HUES48 (cell line): ENCODE measurements around the gene FANCB.

Source experiments
- H3K27ac ChIP-seq: one replicate; pipeline ENCODE4 v1.7.0; 2013; ENCODE audit warnings: low read depth, low read length, inconsistent platforms
- H3K27me3 ChIP-seq: 2 replicates; pipeline ENCODE4 v1.6.1; 2013; ENCODE audit warnings: mild to moderate bottlenecking, low read length; ENCODE audit not compliant: control insufficient read depth, insufficient read depth
- H3K36me3 ChIP-seq: 2 replicates; pipeline ENCODE4 v1.6.1; 2013; ENCODE audit warnings: low read length; ENCODE audit not compliant: control insufficient read depth, insufficient read depth
- H3K4me1 ChIP-seq: 2 replicates; pipeline ENCODE4 v1.6.1; 2013; ENCODE audit warnings: mild to moderate bottlenecking, low read length; ENCODE audit not compliant: control insufficient read depth, insufficient read depth
- H3K4me3 ChIP-seq: 2 replicates; pipeline ENCODE4 v1.5.1; 2013; ENCODE audit warnings: mild to moderate bottlenecking, low read depth, low read length
- H3K9ac ChIP-seq: 2 replicates; pipeline ENCODE4 v1.6.1; 2013; ENCODE audit warnings: mild to moderate bottlenecking, low read depth, low read length, moderate library complexity
- H3K9me3 ChIP-seq: 2 replicates; pipeline ENCODE4 v1.6.1; 2013; ENCODE audit warnings: low read length; ENCODE audit not compliant: control insufficient read depth, insufficient read depth

The FANCB gene

GRCh38 chrX:14843666-14844065 is 29.2 kb downstream of the FANCB start:
- Histone ChIP-seq H3K4me1 (peaks cover 2% of the 10 kb centered on the region; the same call in 1 of the 2 replicates), H3K27me3 (no peaks in the 10 kb centered on the region), H3K36me3 (peaks cover 37% of the 10 kb centered on the region)

DNA sequence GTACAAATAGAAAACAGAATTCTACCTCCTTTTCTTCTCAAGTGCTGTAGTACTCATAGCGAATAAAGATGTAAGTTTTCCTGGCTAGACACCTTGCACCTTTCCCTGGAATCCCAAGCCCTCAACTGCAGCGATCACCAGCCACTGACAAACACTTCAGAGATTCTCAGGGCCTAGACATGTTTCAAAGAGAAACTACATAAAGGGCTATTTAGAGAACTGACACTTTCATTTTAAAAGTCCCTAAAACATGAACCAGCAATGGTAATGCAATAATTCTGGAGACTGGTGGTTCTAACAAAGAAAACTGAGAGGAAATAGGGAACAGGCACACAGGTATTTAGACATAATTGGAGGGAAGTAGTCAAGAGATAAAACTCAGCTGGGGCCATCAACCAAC is 35.7 kb downstream of the FANCB start:
- no peak overlapping the region for H3K27ac ChIP-seq
- H3K27me3 ChIP-seq = no peaks in the 10 kb centered on the region
- no peak overlapping the region for H3K9ac ChIP-seq
- no peaks in the 10 kb centered on the region for H3K9me3 ChIP-seq
- no peak overlapping the region for H3K4me3 ChIP-seq
- H3K4me1 ChIP-seq = no peaks in the 10 kb centered on the region; the same call in 1 of the 2 replicates
- H3K36me3 ChIP-seq = peaks cover 32% of the 10 kb centered on the region

More at GRCh38 chrX:14843666-14844065, 29.2 kb downstream of the FANCB start:
- no peaks in the 10 kb centered on the region for H3K9me3 ChIP-seq
- no peak overlapping the region for H3K9ac ChIP-seq
- no peak overlapping the region for H3K4me3 ChIP-seq
- no peak overlapping the region for H3K27ac ChIP-seq

- no peaks in the 10 kb centered on the region for H3K9me3 ChIP-seq
- H3K9ac ChIP-seq = no peak overlapping the region
- no peaks in the 10 kb centered on the region for H3K27me3 ChIP-seq
- no peak overlapping the region for H3K4me3 ChIP-seq
- H3K27ac ChIP-seq = no peak overlapping the region
- no peaks in the 10 kb centered on the region; the same call in 1 of the 2 replicates for H3K4me1 ChIP-seq
- peaks cover 14% of the 10 kb centered on the region for H3K36me3 ChIP-seq
These were observed 40.3 kb downstream of the FANCB start for GRCh38 chrX:14832586-14832985.

GRCh38 chrX:14832151-14832550 is 40.7 kb downstream of the FANCB start:
- no peak overlapping the region for H3K4me3 ChIP-seq
- H3K27ac ChIP-seq = no peak overlapping the region
- no peaks in the 10 kb centered on the region for H3K27me3 ChIP-seq
- no peaks in the 10 kb centered on the region for H3K9me3 ChIP-seq
- peaks cover 13% of the 10 kb centered on the region for H3K36me3 ChIP-seq
- H3K9ac ChIP-seq = no peak overlapping the region
- H3K4me1 ChIP-seq = no peaks in the 10 kb centered on the region; the same call in 1 of the 2 replicates

GRCh38 chrX:14829643-14830042 is 43.2 kb downstream of the FANCB start:
- H3K9ac ChIP-seq = no peak overlapping the region

DNA sequence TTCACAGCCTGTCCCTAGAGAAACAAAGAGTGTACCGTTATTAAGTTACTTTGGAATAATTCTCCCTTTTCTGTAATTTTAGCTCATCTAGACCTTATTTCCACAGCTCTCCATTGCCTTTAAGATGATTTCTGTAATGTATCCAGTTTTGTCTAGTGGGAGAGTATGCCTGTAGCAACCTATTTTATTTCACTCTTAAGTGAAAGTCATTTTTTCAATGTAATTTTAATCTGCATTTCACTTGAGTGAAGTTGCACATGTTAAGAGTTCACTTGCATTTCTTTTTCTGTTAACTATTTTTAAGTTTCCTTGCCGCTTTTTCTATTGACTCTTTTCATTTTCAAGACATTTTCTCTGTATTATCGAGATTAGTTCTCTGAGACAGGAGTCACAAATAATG is 46.5 kb downstream of the FANCB start:
- Histone ChIP-seq H3K4me1 (no peaks in the 10 kb centered on the region), H3K27me3 (no peaks in the 10 kb centered on the region), H3K27ac (no peak overlapping the region), H3K9me3 (no peaks in the 10 kb centered on the region), H3K36me3 (no peaks in the 10 kb centered on the region), H3K9ac (no peak overlapping the region), H3K4me3 (no peak overlapping the region)

More at GRCh38 chrX:14829643-14830042, 43.2 kb downstream of the FANCB start:
- H3K9me3 ChIP-seq = no peaks in the 10 kb centered on the region
- H3K4me1 ChIP-seq = no peaks in the 10 kb centered on the region; the same call in 1 of the 2 replicates
- no peak overlapping the region for H3K27ac ChIP-seq
- no peaks in the 10 kb centered on the region for H3K36me3 ChIP-seq
- H3K4me3 ChIP-seq = no peak overlapping the region
- no peaks in the 10 kb centered on the region for H3K27me3 ChIP-seq

DNA sequence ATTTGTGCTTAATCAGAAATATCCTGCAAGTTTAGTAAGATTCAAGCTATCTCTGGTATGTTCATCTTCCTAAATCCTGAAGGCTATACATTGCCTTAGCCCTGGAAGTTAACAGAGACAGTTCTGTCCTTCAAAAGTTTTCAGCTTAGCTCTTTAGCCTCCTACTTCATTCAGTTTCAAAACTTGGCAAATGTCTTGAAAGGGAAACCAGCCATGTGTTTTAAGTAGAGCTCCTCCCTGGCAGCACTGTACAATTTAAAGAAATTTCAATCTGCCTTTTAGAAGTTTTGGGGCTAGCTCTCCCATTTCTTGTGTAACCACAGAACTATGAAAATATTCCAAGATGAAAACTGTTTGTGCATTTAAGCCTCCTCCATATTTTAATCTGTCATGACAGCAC is 47.0 kb downstream of the FANCB start:
- Histone ChIP-seq H3K4me3 (no peak overlapping the region), H3K27me3 (no peaks in the 10 kb centered on the region), H3K9me3 (no peaks in the 10 kb centered on the region), H3K36me3 (no peaks in the 10 kb centered on the region), H3K9ac (no peak overlapping the region), H3K27ac (no peak overlapping the region), H3K4me1 (no peaks in the 10 kb centered on the region)

DNA sequence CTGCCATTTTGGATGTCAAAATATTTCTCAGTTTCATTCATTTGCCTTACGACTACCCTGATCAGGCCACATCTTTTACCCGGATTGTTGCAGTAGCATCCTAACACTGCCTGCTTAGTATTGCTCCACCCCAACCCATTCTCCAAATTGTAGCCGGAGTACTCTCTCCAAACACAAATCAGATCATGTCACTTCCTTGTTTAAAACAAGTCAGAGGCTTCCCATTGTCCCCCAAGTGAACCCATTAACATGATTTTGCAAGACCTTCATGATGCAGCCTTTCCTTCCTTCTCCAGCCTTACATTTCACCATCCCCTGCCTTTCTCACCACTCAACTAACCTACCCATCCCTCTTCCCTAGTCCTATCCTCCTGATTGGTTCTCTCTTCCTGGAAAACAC is 53.1 kb downstream of the FANCB start:
- Histone ChIP-seq H3K27ac (no peak overlapping the region), H3K27me3 (no peaks in the 10 kb centered on the region), H3K4me3 (no peak overlapping the region), H3K9me3 (no peaks in the 10 kb centered on the region), H3K36me3 (no peaks in the 10 kb centered on the region), H3K4me1 (peaks cover 10% of the 10 kb centered on the region), H3K9ac (no peak overlapping the region)

DNA sequence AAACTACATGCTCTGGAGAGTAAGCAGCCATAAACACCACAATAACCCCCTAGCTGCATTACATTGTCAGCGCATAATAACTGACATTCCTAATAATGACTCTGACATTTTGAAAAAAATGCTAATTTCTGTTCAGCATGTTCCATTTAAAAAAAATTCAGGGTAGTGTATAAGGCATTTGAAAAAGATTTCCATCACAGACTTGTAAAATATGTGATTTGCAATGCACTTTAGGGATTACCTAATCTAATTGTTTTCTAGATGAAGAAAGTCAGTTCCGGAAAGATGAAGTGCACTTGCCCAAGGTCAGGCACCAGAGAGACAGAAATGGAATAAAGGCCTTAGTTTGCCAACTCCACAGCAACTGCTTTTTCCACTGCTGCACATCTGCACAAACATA is 55.3 kb downstream of the FANCB start:
- Histone ChIP-seq H3K4me3 (no peak overlapping the region), H3K27me3 (no peaks in the 10 kb centered on the region)

GRCh38 chrX:14802943-14803710 is 69.7 kb downstream of the FANCB start:
- Histone ChIP-seq H3K27ac (no peak overlapping the region), H3K4me1 (no peaks in the 10 kb centered on the region), H3K4me3 (no peak overlapping the region), H3K9ac (no peak overlapping the region), H3K27me3 (no peaks in the 10 kb centered on the region), H3K9me3 (peaks cover 2% of the 10 kb centered on the region; the same call in 1 of the 2 replicates), H3K36me3 (no peaks in the 10 kb centered on the region)

More for the DNA sequence above, 55.3 kb downstream of the FANCB start:
- Histone ChIP-seq H3K36me3 (no peaks in the 10 kb centered on the region), H3K9me3 (no peaks in the 10 kb centered on the region), H3K27ac (no peak overlapping the region), H3K4me1 (peaks cover 10% of the 10 kb centered on the region), H3K9ac (no peak overlapping the region)

- Histone ChIP-seq H3K9ac (no peak overlapping the region), H3K36me3 (no peaks in the 10 kb centered on the region), H3K4me1 (no peaks in the 10 kb centered on the region), H3K27ac (no peak overlapping the region), H3K27me3 (no peaks in the 10 kb centered on the region), H3K4me3 (no peak overlapping the region), H3K9me3 (no peaks in the 10 kb centered on the region)
These were observed 71.7 kb downstream of the FANCB start for GRCh38 chrX:14801136-14801535.
